Measurements from ENCODE around the gene CMTR1. TPM values are rescaled to one million over a fixed set of nuclear protein-coding genes. Genes with fewer than 3 reads are reported as not detected.

The CMTR1 gene
- total RNA-seq, 2 experiments from 2014 or later: 32.3 to 42.8 TPM

- no peaks in the 10 kb centered on the region for H3K9me3 ChIP-seq (ENCODE audit: low read length)
- no peak overlapping the region for H2AFZ ChIP-seq (ENCODE audit: low read length)
- no peak overlapping the region for H3K4me3 ChIP-seq (ENCODE audit: low read depth, low read length, poor library complexity, severe bottlenecking)
- intact Hi-C loops (cut with micrococcal nuclease; ENCODE audit: unreplicated experiment): no loop called here
- no peak overlapping the region for H3K27ac ChIP-seq (ENCODE audit: low read depth, low read length, poor library complexity, severe bottlenecking)
- ChIA-PET POLR2A (interaction anchor here (0.7 to 1.1 kb wide), 3 partner anchors 8 to 26 kb away, joined by 4 to 5 read pairs (median 4); no protein-coding TSS in a partner anchor), CTCF (ENCODE audit: unreplicated experiment) (no interaction called here)
- H3K9me2 ChIP-seq (ENCODE audit: insufficient read depth, low read length): no peaks in the 10 kb centered on the region
- TF ChIP-seq CTCF (conservative IDR thresholded peaks at IDR 0.05; ENCODE audit: low read length): no peak
- no peak for TF ChIP-seq EZH2phosphoT487 (IDR thresholded peaks at IDR 0.05; ENCODE audit: borderline replicate concordance, low read depth, low read length)
- DNase-seq (ENCODE audit: low spot score): no peak
- no peaks in the 10 kb centered on the region for H3K4me1 ChIP-seq (ENCODE audit: insufficient read depth, low read length, poor library complexity, severe bottlenecking)
- H3K36me3 ChIP-seq (ENCODE audit: insufficient read depth, low read length): no peaks in the 10 kb centered on the region
- no TSS peak for BruUV-seq (replicated peaks)
- H4K20me1 ChIP-seq (ENCODE audit: insufficient read depth, low read length): no peaks in the 10 kb centered on the region
- H3K4me2 ChIP-seq (ENCODE audit: low read length): no peak overlapping the region
- no peaks in the 10 kb centered on the region for H3K79me2 ChIP-seq (ENCODE audit: insufficient read depth, low read depth, low read length)
Measured at GRCh38 chr6:37417393-37417792, 15.6 kb upstream of the CMTR1 start.

GRCh38 chr6:37418722-37419121, 14.3 kb upstream of the CMTR1 start:
- DNase-seq (ENCODE audit: low spot score): no peak
- H3K4me2 ChIP-seq (ENCODE audit: low read length): no peak overlapping the region
- no TSS peak for BruUV-seq (replicated peaks)
- no peaks in the 10 kb centered on the region for H3K9me3 ChIP-seq (ENCODE audit: low read length)
- H3K4me3 ChIP-seq (ENCODE audit: low read depth, low read length, poor library complexity, severe bottlenecking): no peak overlapping the region
- no peak overlapping the region for H3K27ac ChIP-seq (ENCODE audit: low read depth, low read length, poor library complexity, severe bottlenecking)
- ChIA-PET POLR2A (interaction anchor here (0.6 to 1.6 kb wide), 4 partner anchors 15 to 1079 kb away, joined by 3 to 5 read pairs (median 4); partner anchors contain the start of gene CMTR1), CTCF (ENCODE audit: unreplicated experiment) (no interaction called here)
- H4K20me1 ChIP-seq (ENCODE audit: insufficient read depth, low read length): no peaks in the 10 kb centered on the region
- no peak for TF ChIP-seq EZH2phosphoT487 (IDR thresholded peaks at IDR 0.05; ENCODE audit: borderline replicate concordance, low read depth, low read length)
- TF ChIP-seq CTCF (conservative IDR thresholded peaks at IDR 0.05; ENCODE audit: low read length): no peak
- no peaks in the 10 kb centered on the region for H3K36me3 ChIP-seq (ENCODE audit: insufficient read depth, low read length)
- no peaks in the 10 kb centered on the region for H3K4me1 ChIP-seq (ENCODE audit: insufficient read depth, low read length, poor library complexity, severe bottlenecking)
- H3K79me2 ChIP-seq (ENCODE audit: insufficient read depth, low read depth, low read length): no peaks in the 10 kb centered on the region
- H3K9me2 ChIP-seq (ENCODE audit: insufficient read depth, low read length): no peaks in the 10 kb centered on the region
- no peak overlapping the region for H2AFZ ChIP-seq (ENCODE audit: low read length)
- intact Hi-C loops (cut with micrococcal nuclease; ENCODE audit: unreplicated experiment): no loop called here

GRCh38 chr6:37426058-37426944, 6.7 kb upstream of the CMTR1 start:
- DNase-seq (ENCODE audit: low spot score): no peak
- Histone ChIP-seq H4K20me1 (ENCODE audit: insufficient read depth, low read length) (no peaks in the 10 kb centered on the region), H3K4me1 (ENCODE audit: insufficient read depth, low read length, poor library complexity, severe bottlenecking) (peaks cover 10% of the 10 kb centered on the region), H3K36me3 (ENCODE audit: insufficient read depth, low read length) (no peaks in the 10 kb centered on the region), H3K4me3 (ENCODE audit: low read depth, low read length, poor library complexity, severe bottlenecking) (no peak overlapping the region), H3K27ac (ENCODE audit: low read depth, low read length, poor library complexity, severe bottlenecking) (no peak overlapping the region), H2AFZ (ENCODE audit: low read length) (no peak overlapping the region), H3K79me2 (ENCODE audit: insufficient read depth, low read depth, low read length) (no peaks in the 10 kb centered on the region), H3K9me3 (ENCODE audit: low read length) (no peaks in the 10 kb centered on the region), H3K4me2 (ENCODE audit: low read length) (no peak overlapping the region), H3K9me2 (ENCODE audit: insufficient read depth, low read length) (no peaks in the 10 kb centered on the region)
- CTCF ChIA-PET (ENCODE audit: unreplicated experiment): no interaction called here
- intact Hi-C loops (cut with micrococcal nuclease; ENCODE audit: unreplicated experiment): no loop called here
- no peak for TF ChIP-seq EZH2phosphoT487 (IDR thresholded peaks at IDR 0.05; ENCODE audit: borderline replicate concordance, low read depth, low read length)
- TF ChIP-seq CTCF (conservative IDR thresholded peaks at IDR 0.05; ENCODE audit: low read length): no peak
- POLR2A ChIA-PET: interaction anchor here (1.0 kb wide), 1 partner anchor 9 kb away, joined by 4 read pairs; no protein-coding TSS in a partner anchor
- no TSS peak for BruUV-seq (replicated peaks)
